ENCODE results near the gene OSBPL10. TPM values are rescaled to one million over a fixed set of nuclear protein-coding genes. Genes with fewer than 3 reads are reported as not detected.
"Not testable (repeated sequence)": the region's sequence is repeated elsewhere in the genome, so short reads cannot be mapped to it uniquely, and the experiment has no call there.

Gene OSBPL10
- polyA plus RNA-seq, 1 donor, result 10.9 TPM

DNA sequence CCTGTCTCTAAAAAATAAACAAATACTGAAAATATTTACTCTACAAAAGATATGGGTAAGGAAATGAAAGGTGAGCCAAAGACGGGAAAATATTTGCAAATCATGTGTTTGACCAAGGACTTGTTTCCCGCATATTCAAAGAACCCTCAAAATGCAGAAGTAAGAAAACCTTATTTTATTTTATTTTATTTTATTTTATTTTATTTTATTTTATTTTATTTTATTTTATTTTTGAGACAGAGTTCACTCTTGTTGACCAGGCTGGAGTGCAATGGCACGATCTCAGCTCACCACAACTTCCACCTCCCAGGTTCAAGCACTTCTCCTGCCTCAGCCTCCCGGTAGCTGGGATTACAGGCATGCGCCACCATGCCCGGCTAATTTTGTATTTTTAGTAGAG is 11.9 kb upstream of the OSBPL10 start:
- DNase-seq, result not testable (repeated sequence)

DNA sequence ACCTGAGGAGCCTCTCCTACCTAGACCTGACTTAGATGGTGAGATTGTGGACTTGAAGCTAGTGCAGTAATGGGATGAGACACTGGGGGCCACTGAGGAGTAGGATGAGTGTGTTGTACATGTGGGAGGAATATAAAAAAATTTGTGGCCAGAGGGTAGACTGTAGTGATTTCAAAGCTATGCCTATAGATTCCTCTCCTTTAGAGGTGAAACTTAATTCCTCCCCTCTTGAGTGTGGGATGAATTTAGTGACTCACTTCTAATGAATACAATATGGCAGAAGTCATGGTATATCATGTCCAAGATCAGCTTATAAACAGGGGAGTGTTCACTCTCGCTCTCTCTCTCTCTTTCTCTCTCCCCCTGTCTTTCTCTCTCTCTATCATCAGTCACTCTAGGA is 7.2 kb upstream of the OSBPL10 start:
- no peak for DNase-seq

DNA sequence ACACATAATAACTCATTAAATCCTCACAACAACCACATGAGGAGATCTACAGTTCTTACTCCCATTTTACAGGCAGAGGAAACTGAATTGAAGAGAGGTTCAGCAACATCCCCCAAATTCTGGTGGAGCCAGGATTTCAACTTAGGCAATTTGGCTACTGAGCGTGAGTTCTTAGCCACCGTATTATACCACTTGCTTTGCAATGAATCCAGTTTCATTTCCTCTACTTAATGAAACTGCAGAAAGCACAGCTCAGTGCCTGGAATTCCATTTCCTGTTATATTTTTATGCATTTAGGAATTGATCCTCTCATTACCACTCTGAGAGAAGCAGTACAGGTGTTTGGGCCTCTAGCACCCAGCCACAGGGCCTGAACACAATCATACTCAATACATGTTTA is 4.8 kb upstream of the OSBPL10 start:
- DNase-seq, result no peak

DNA sequence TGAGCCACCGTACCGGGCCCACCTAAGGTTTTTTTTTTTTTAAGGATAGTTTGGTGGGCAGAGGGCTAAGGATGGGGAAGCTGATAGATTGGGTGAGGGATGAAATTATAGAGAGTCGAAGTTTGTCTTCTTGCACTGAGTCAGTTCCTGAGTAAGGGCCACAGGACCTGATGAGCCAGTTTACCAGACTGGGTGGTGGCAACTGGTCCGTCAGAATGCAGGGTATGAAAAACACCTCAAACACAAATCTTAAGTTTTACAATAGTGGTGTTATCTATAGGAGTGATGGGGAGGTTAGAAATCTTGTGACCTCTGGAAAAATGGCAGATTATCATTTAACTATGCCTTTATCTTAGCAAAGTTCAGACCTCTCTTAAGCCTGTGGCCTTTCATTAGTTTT is 3.3 kb upstream of the OSBPL10 start:
- no peak for DNase-seq

DNA sequence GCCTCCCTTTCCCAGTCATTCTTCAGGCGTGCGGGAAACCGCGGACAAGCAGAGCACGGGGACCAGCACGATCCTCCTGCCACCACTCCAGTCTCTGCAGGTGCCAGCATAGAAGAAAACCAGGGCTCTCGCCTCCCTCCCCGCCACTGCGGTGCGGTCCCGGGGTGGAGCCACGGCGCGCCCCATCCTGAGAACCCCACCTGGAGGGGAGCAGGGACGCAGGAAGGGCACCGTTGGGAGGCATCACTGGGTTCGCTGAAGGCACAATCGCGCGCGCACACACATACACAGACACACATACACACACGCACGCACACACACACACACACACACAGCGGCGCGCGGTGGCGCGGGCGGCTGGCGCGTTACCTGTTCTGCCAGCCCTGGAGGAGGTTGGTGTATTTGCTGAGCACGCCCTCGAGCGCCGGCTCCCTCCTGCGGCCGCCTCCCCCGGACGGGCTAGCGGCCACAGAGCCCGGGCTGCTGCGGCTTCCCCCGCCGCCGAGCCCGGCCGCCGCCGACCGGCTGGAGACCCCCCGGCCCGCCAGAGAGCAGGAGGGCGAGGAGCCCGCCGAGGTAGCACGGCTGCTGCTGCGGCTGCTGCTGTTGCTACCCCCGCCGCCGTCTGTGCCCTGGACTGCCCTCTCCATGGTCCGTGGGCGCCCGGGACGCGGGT is 394 bp downstream of the OSBPL10 start:
- peak; percentile 49 for DNase-seq

DNA sequence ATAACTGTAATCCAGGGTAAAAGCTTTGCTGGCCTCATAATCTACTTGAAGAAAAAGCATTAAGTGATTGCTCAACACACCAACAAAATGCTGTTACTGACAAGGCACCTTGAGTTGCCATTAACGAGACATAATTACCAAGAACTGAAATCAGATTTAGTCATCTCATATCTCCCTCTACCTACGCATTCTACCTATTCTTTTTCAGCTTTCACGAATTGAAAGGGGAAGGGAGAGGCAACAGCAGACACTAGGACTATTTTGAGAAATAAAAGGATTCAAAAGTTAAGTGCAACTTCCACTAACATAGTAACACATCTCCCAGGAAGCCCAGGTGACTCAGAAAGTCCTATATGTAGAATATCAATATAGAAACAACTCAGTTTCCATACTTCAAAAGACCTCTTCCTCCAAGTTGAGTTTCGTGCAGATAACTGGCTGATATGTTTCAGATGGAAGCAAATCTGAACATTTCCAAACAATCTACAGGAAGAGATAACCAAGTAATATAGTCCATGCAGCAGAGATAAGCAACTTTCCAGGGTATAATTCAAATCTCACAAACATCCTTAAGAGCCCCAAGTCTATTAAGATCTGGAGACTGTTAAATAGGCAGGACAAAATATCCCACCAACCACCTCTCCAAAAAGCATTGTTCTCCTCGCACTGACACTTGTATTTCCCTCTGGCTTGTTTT is 1.9 kb downstream of the OSBPL10 start:
- no peak for DNase-seq

DNA sequence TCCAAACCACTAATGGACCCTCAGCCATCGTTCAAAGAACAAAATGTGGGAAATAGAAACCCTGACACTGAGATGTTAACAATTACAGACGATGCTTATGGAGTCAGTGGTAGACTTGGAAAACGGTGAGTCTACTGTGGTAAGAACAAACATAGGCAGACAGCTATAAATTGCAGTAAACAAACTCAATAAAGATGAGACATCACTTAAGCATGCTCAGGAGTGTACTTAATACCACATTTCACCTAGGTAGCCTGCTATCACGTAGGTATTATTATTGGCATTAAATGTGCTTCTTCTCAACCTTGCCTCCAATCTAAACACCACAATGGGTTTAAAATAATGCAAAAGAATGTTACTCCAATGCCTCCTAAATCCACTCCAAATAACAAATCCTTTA is 2.5 kb downstream of the OSBPL10 start:
- DNase-seq, result no peak

DNA sequence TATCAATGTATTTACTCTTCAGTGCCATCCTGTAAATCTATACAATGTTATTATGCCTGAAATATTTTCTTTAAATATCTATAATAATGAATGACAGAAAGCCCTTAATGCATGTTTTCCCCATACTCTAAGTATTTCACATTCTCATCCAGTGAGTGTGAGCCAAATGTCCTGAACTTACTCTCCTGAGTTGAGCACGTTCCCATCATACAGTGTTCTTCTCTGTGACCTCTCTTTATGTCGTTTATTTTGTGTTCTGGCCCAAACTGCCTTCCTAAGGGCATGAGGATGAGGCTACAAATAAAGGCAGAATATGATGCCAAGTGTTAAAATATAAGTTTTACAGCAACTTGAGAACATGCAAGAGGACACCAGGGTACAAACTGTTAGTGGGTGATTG is 3.3 kb downstream of the OSBPL10 start:
- DNase-seq, result no peak

DNA sequence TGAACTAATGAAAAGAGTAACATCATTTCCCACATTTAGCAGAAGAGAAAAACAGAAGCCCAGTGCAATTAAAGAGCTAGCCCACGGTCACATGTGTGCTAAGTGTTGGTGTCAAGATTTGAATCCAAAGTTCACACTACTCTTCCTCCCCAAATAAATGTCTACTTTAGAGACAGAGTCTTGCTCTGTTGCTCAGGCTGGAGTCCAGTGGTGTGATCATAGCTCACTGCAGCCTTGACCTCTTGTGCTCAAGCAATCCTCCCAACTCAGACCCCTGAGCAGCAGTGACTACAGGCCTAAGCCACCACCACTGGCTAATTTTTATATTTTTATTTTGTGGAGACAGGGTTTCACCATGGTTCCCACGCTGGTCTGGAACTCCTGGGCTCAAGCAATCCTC is 4.8 kb downstream of the OSBPL10 start:
- DNase-seq, result no peak

DNA sequence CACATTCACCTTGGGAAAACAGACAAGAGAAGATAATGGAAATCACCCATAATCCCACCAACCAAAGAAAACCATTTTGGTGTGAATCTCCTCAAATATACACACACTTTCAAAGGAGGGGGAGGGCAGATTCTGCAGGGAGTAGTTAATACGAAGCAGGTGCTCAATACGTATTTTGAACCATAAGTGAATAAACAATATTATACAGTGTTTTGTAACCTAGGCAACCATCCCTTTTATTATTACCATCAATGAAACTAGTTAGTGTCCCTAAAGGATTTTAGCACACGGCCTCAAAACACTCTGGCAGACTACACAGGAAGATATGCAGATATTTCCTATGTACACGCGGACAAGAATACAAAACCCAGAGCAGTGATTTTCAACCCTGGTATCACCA is 6.1 kb downstream of the OSBPL10 start:
- peak; percentile 43 for DNase-seq

DNA sequence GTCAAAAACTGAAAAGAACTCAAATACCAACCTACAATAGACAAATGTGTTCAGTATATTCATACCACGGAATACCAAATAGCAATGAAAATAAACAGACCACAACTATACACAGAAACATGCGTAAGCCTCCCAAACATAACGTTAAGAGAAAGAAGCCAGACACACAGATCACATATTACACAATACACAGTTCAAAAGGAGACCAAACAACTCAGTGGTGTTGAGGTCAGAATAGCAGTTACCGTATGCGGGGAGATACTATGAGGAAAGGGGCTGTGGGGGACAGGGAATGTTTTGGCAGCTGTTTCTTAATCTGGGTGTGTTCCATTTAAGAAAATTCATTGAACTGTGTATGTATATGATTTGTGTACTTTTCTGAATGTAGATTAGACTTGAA is 6.6 kb downstream of the OSBPL10 start:
- DNase-seq, result peak; percentile 14

DNA sequence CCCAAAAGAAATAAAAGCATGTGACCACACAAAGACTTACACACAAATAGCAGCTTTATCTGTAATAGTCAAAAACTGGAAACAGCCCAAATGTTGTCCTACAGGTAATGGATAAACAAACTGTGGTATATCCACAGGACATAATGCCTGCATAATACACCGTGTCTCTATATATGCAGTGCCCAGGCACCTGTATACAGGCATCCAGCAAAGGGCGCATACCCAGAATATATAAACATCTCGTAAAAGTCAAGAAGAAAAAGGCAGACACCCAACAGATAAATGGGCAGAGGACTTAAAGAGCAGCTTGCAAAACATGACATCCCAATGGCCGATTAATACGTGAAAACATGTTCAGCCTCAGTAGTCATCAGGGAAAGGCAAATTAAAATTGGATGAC is 7.2 kb downstream of the OSBPL10 start:
- DNase-seq, result no peak

DNA sequence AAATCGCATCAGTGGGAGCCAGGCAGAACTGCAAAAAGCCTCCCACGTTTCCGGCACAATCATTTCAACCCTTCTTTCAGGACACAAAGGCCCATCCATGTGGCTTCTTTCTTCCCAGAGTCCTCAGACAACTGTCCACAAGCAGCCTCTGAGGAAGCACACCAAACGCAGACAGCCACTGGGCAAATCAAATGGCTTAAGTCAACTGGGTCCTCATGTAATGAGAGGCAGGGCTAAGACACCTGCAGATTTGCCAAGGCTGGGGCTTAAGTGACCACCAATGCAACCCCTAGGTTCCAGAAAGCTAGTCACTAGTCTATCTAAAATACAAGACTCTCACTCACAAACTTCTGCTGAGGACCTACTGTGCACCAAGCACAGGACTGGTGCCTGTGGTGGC is 8.0 kb downstream of the OSBPL10 start:
- no peak for DNase-seq

DNA sequence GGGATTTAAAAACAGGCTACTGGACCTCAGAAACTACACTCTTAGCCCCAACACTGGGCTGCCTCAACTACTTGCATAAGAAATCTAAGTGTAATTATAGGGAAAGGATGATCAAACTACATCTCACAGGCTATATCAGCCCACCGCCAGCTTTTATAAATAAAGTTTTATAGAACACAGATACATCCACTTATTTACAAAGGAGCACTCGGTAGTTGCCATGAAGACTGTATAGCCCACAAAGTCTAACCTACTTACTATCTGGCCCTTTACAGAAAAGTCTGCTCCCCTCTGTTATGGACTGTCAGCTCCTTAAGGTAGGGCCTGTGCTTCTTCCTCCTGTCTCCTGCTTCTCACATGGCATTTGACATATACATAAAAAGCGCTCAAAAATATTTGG is 9.5 kb downstream of the OSBPL10 start:
- DNase-seq, result no peak

DNA sequence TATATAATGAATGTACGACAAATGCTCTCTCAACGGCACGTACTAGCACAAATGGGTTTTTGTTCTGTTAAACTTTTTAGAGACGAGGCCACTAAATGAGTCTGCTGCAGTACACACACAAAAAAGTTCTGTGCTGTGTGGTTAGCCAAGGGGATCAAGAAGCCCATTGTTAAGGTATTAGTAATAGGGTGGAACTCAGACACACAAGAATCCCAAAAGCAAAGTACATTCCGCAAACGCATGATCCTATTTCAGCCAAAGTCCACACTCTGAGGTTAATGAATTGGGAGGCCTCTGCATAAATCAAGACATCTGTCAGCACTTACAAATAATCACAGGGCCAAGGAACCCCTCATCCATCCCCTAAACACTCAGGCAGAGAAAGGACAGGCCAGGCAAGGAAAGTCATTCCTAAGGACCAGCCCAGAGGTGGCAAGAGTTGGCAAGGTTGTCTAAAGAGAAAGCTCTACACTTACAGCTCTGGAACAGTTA is 12.1 kb downstream of the OSBPL10 start:
- no peak for DNase-seq

DNA sequence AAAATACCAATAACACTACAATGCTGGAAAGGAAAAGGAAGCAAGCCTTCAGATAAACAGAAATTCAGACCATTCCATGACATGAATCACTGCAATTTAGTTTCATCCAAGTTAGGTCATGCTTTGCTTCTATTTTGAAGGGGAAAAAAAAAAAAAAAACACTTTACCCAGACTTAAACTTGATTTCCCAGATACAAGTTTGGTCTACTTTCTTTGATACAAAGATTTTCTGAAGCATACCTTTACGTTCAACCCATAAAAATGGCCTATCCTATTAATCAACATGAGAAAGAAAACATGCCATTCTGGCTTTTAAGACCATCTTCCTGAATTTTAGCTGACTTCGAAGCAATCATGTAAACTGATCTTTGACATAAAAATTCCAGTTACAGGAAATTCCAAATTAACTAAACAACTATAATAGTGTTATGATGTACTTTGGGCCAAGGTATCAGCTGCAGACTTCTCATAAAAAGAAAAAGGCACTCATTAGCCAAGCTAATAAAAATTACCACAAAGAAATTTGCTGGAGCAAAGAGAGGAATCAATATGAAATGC is 12.6 kb downstream of the OSBPL10 start:
- DNase-seq, result no peak

DNA sequence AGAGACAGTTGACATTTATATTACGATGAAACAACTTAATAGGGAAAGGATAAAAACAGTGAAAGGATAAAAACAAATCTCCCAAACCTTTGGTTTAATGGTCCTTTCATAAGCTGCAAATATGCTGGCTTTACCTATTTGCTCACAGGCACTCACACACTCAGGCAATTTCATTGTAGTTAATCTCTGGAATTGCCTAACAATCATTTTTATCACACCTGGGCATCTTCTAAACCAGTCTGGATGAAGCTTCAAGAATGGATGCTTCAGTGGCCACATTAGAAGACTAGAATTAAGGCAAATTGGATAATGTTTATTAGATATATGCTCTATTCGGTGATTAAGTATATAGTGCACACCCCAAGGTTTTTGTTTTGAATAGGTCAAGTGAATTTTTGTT is 13.5 kb downstream of the OSBPL10 start:
- no peak for DNase-seq

DNA sequence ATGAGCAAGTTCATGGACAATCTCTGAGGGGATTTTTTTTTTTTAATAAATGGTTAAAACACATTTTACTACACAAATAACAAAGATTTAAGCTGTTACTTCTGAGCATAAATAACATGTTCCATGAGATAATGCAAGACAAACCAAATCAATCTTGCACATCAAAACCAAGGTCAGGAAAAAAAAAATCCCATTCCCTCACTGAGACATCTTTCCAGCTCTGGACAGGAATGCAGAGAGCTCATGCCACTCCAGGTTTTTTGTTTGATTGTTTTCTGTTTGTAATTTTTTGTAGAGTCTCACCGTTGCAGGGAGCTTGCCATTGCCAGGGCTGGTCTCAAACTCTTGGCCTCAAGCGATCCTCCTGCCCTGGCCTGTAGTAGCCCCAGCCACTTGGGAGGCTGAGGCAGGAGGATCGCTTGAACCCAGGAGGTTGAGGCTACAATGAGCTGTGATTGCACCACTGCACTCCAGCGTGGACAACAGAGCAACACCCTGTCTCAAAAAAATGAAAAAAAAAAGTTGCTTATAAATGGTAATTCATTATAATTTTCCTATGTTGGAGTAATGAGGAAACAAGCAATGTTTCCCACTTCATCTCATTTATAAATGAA is 14.0 kb downstream of the OSBPL10 start:
- DNase-seq, result no peak

DNA sequence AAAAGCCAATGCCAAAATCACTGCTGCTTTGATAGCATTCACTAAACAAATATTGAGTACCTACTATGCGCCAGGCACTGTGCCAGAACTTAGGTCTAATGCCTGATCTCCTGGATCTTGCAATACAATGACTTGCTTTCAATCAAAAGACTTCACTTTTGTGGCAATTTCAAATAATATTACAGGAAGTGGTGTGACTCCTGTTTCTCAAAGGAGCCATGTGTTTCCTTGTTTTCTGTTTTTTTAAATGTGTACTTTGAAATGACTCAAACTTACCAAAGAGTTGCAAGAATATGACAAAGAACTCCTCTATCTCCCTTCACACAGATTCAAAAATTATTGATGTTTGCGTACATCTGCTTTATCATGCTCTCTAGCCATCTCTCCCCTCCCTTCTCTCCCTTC is 18.3 kb downstream of the OSBPL10 start:
- DNase-seq, result no peak

DNA sequence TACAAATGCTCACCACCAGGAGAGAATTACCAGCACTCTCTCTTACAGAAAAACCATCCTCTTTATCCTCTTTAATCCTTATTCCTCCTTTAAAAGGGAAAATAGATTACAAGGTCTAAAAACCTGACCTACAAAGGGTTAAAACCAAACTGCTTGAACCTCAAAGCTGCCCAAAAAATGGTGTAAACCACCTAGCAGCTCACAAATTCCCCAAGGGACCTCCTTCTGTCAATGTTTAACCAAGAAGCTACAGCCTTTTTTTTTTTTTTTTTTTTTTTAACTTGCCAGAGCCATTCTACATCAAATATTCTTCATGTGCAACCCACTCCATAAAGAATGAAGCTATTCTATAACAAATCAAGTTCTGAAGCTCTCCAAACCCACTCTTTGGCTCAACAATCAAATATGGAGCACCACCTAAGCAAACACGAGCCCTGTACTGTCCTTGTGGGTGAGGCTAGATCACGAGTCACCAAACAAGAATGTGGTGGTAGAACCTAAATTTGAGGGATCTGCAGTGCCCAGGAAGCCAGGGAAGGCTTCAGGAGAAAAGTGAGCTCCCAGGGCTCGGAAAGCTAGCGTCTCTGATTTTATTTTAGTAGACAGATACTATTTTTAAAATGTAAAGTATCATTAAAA is 20.1 kb downstream of the OSBPL10 start:
- no peak for DNase-seq

DNA sequence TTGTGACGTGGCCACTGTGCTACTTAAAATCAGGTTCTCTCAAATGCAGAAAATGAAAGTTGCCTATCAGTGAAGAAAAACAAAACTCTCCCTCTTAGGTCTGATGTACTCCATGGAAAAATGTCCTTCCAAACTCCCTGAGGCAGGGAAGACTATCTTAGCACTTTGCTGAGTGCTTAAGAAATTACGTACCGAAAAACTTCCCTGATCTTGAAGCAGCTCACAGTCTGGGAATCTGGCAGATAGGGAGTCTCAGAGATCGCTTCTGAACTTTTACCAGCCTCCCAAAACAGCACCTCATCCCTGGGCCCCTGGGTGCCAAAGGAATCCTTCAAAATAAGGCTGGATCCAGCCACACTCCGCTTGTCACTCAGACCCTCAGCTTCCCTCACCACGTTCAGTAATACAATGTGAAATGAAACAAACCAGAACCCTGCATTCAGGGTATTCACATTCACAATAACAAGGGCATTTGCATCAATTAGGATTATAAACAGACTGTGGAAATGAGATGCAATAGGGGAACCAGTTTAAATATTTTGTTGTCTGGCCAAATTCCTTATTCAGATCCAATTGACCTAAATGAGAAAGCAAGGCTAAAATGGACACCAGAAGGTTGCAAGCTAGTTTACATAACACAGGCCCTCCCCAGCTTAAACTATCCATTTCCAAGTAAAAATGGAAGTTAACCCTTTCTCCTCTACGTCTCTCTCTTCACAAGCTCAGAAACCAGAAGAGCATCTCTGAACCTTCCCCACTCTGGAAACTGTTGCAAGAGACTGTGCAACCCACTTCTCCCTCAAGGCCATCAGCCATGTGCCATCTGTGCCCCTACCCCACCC is 20.9 kb downstream of the OSBPL10 start:
- DNase-seq, result no peak

DNA sequence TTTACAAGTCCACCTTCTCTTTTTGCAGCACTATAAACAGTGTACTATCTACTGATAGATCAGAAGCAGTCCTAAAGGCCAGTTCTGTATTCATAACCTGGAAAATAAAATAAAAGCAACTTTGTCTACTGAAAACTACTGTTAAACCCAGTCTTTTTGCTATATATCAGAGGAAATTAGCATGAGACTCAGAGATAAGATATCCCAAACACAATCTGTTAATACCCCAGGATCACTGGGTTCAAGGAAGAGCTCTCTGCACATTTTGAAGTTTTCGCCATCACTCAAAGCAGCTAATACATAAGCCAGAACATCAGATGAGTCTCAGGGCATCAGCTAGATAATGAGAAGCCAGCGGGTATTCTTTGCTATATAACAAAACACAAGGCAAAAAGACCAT is 21.8 kb downstream of the OSBPL10 start:
- DNase-seq, result no peak
